Loucy (cell line): ENCODE data around the gene SUN1.

Source experiments
- H2AFZ ChIP-seq: fragments of 200-600 bp; sonication (generic); 2 replicates; pipeline ENCODE4 v1.6.0; 2016; ENCODE audit warnings: antibody characterized with exemption, mild to moderate bottlenecking, low read length, moderate library complexity
- H3F3A ChIP-seq: fragments of 200-600 bp; 2 replicates; pipeline ENCODE4 v1.6.0; 2016; ENCODE audit warnings: antibody characterized with exemption, low read depth, mild to moderate bottlenecking
- H3K27me3 ChIP-seq: fragments of 200-600 bp; sonication (generic); 2 replicates; pipeline ENCODE4 v1.6.1; 2014; ENCODE audit warnings: low read length, mild to moderate bottlenecking; ENCODE audit not compliant: insufficient read depth, poor library complexity, severe bottlenecking
- H3K36me3 ChIP-seq: fragments of 200-600 bp; sonication (generic); 2 replicates; pipeline ENCODE4 v1.6.1; 2016; ENCODE audit warnings: low read length; ENCODE audit not compliant: insufficient read depth
- H3K4me1 ChIP-seq: fragments of 200-600 bp; sonication (generic); 2 replicates; pipeline ENCODE4 v1.5.1; 2014; ENCODE audit warnings: low read length, mild to moderate bottlenecking; ENCODE audit not compliant: insufficient read depth, poor library complexity, severe bottlenecking
- H3K4me2 ChIP-seq: fragments of 200-600 bp; sonication (generic); 2 replicates; pipeline ENCODE4 v1.6.0; 2014; ENCODE audit warnings: antibody characterized with exemption, low read length, low read depth, mild to moderate bottlenecking; ENCODE audit not compliant: poor library complexity, severe bottlenecking
- H3K4me3 ChIP-seq: fragments of 200-600 bp; sonication (generic); 2 replicates; pipeline ENCODE4 v1.5.1; 2014; ENCODE audit warnings: low read length, mild to moderate bottlenecking, mixed read lengths; ENCODE audit not compliant: poor library complexity, severe bottlenecking
- H3K79me2 ChIP-seq: fragments of 200-600 bp; sonication (generic); 2 replicates; pipeline ENCODE4 v1.6.1; 2014; ENCODE audit warnings: low read length; ENCODE audit not compliant: insufficient read depth
- H3K9ac ChIP-seq: fragments of 200-600 bp; sonication (generic); 2 replicates; pipeline ENCODE4 v1.6.0; 2014; ENCODE audit warnings: mild to moderate bottlenecking, low read depth, low read length, moderate library complexity; ENCODE audit not compliant: poor library complexity, severe bottlenecking
- H3K9me2 ChIP-seq: fragments of 200-600 bp; sonication (generic); replicated peaks from 2 replicates; pipeline ENCODE4 v1.6.1; 2016; ENCODE audit warnings: low read depth, low read length, mixed read lengths
- H3K9me3 ChIP-seq: fragments of 200-600 bp; sonication (generic); 2 replicates; pipeline ENCODE4 v1.6.1; 2014; ENCODE audit warnings: mild to moderate bottlenecking, antibody characterized with exemption, low read length, low read depth; ENCODE audit not compliant: insufficient read depth
- H4K20me1 ChIP-seq: fragments of 200-600 bp; sonication (generic); 2 replicates; pipeline ENCODE4 v1.6.0; 2014; ENCODE audit warnings: antibody characterized with exemption, low read length, mild to moderate bottlenecking; ENCODE audit not compliant: insufficient read depth, poor library complexity, severe bottlenecking
- CTCF ChIP-seq: fragments of 200-600 bp; sonication (generic); conservative IDR thresholded peaks from 2 replicates; pipeline ENCODE4 v1.5.1; 2014; ENCODE audit warnings: mild to moderate bottlenecking, antibody characterized with exemption, low read length
- EZH2phosphoT487 ChIP-seq: fragments of 200-600 bp; IDR thresholded peaks from 2 replicates; pipeline ENCODE4 v1.6.1; 2018; ENCODE audit warnings: antibody characterized with exemption, mild to moderate bottlenecking, moderate library complexity, borderline replicate concordance

SUN1 gene

GRCh38 chr7:898460-898854 lies 66.2 kb downstream of the SUN1 start:
- no peaks in the 10 kb centered on the region for H3K9me3 ChIP-seq
- H3K4me2 ChIP-seq: no peak overlapping the region
- no peaks in the 10 kb centered on the region for H3K27me3 ChIP-seq
- no peaks in the 10 kb centered on the region for H4K20me1 ChIP-seq
- no peaks in the 10 kb centered on the region for H3K4me1 ChIP-seq
- no peaks in the 10 kb centered on the region for H3K79me2 ChIP-seq
- H3K36me3 ChIP-seq: peaks cover 36% of the 10 kb centered on the region; the same call in 1 of the 2 replicates
- H3F3A ChIP-seq: no peaks in the 10 kb centered on the region
- no peak overlapping the region for H2AFZ ChIP-seq
- H3K4me3 ChIP-seq: no peak overlapping the region
- no peak overlapping the region for H3K9ac ChIP-seq
- no peaks in the 10 kb centered on the region for H3K9me2 ChIP-seq
- no peak for TF ChIP-seq CTCF
- TF ChIP-seq EZH2phosphoT487: no peak

- H3F3A ChIP-seq: no peaks in the 10 kb centered on the region
- H3K27me3 ChIP-seq: no peaks in the 10 kb centered on the region
- peaks cover 30% of the 10 kb centered on the region; the same call in 1 of the 2 replicates for H3K36me3 ChIP-seq
- TF ChIP-seq CTCF (no peak), EZH2phosphoT487 (no peak)
- H3K9ac ChIP-seq: no peak overlapping the region
- H3K9me2 ChIP-seq: no peaks in the 10 kb centered on the region
- no peaks in the 10 kb centered on the region for H3K4me1 ChIP-seq
- no peaks in the 10 kb centered on the region for H3K79me2 ChIP-seq
- H3K9me3 ChIP-seq: no peaks in the 10 kb centered on the region
- H3K4me2 ChIP-seq: no peak overlapping the region
- no peak overlapping the region for H2AFZ ChIP-seq
- H4K20me1 ChIP-seq: no peaks in the 10 kb centered on the region
- no peak overlapping the region for H3K4me3 ChIP-seq
These were observed 66.8 kb downstream of the SUN1 start for GRCh38 chr7:898855-899681.

GRCh38 chr7:899806-900205 lies 67.5 kb downstream of the SUN1 start:
- no peak for TF ChIP-seq EZH2phosphoT487
- H3K27me3 ChIP-seq: no peaks in the 10 kb centered on the region
- no peaks in the 10 kb centered on the region for H3K4me1 ChIP-seq
- H3K9me2 ChIP-seq: no peaks in the 10 kb centered on the region
- H4K20me1 ChIP-seq: no peaks in the 10 kb centered on the region
- peaks cover 24% of the 10 kb centered on the region; the same call in 1 of the 2 replicates for H3K36me3 ChIP-seq
- no peak overlapping the region for H2AFZ ChIP-seq
- no peak overlapping the region for H3K4me3 ChIP-seq
- H3K4me2 ChIP-seq: no peak overlapping the region
- no peaks in the 10 kb centered on the region for H3K9me3 ChIP-seq
- no peak overlapping the region for H3K9ac ChIP-seq
- H3K79me2 ChIP-seq: no peaks in the 10 kb centered on the region
- H3F3A ChIP-seq: no peaks in the 10 kb centered on the region
